NT2/D1 (cell line): ENCODE measurements around the gene RBM48.

Experiments used
- DNase-seq: peaks from one replicate; pipeline ENCODE4 v3.0.0-alpha.2; 2011; ENCODE audit warnings: low read depth, low spot score
- H3K27me3 ChIP-seq: 2 replicates; pipeline ENCODE4 v1.6.0; 2011; ENCODE audit warnings: mild to moderate bottlenecking; ENCODE audit not compliant: insufficient read length, insufficient read depth
- H3K36me3 ChIP-seq: 2 replicates; pipeline ENCODE4 v1.6.1; 2011; ENCODE audit warnings: mild to moderate bottlenecking, low read length, mixed read lengths; ENCODE audit not compliant: insufficient read depth, insufficient read length
- H3K4me1 ChIP-seq: 2 replicates; pipeline ENCODE4 v1.5.1; 2011; ENCODE audit not compliant: insufficient read depth, insufficient read length
- H3K4me3 ChIP-seq: 2 replicates; pipeline ENCODE4 v1.5.1; 2011; ENCODE audit warnings: low read depth; ENCODE audit not compliant: insufficient read length
- H3K9ac ChIP-seq: 2 replicates; pipeline ENCODE4 v1.6.0; 2011; ENCODE audit warnings: low read depth; ENCODE audit not compliant: insufficient read length
- H3K9me3 ChIP-seq: 2 replicates; pipeline ENCODE4 v1.5.1; 2011; ENCODE audit warnings: mild to moderate bottlenecking, low read length; ENCODE audit not compliant: insufficient read depth
- SUZ12 ChIP-seq: IDR thresholded peaks from 2 replicates; pipeline ENCODE4 v1.6.1; 2011; ENCODE audit not compliant: insufficient read length, insufficient read depth; ENCODE audit errors: extremely low read depth
- YY1 ChIP-seq: IDR thresholded peaks from 2 replicates; pipeline ENCODE4 v1.6.1; 2011; ENCODE audit not compliant: insufficient read length, insufficient read depth
- ZNF274 ChIP-seq: IDR thresholded peaks from 2 replicates; pipeline ENCODE4 v1.6.1; 2011; ENCODE audit warnings: mild to moderate bottlenecking, low read depth, low read length

The RBM48 gene

DNA sequence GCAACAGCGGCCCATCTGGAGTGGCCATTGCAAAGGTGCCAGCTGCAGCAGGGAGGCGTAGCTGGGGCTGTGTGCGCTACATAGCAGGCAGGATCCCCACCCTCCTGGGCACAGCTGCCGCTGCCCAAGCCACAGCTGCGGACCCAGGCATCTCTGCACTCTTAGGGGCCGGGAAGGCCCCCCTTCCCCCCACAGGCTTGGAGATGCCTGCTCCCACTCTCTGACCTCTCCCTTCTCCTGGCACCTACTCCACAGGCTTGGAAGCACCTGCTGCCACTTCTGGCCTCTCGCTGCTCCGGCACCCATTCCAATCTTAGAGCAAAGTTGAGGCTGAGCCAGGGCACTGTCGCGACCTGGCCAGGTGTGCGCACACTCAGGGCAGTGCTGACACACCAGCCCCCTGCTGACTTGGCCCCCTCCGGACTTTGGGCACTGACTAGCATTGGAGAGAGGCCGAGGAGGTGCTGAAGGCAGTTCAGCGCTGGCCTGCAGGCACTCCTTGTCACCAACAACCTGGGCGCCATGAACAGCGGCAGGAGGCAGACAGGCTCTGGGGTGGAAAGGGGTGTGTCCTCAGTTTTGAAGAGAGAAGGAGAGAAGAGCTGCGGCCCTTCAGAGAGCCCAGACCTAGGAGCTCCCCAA, 18.4 kb downstream of the RBM48 start:
- H3K9ac ChIP-seq, result no peak overlapping the region
- DNase-seq, result no peak
- no peaks in the 10 kb centered on the region for H3K4me1 ChIP-seq
- no peaks in the 10 kb centered on the region for H3K9me3 ChIP-seq
- no peaks in the 10 kb centered on the region for H3K27me3 ChIP-seq
- no peak overlapping the region for H3K4me3 ChIP-seq
- TF ChIP-seq SUZ12, result no peak
- TF ChIP-seq ZNF274, result no peak
- no peak for TF ChIP-seq YY1
- no peaks in the 10 kb centered on the region for H3K36me3 ChIP-seq

GRCh38 chr7:92547579-92547978, 19.0 kb downstream of the RBM48 start:
- no peak overlapping the region for H3K4me3 ChIP-seq
- no peak overlapping the region for H3K9ac ChIP-seq
- DNase-seq, result no peak
- no peak for TF ChIP-seq YY1
- TF ChIP-seq ZNF274, result no peak
- no peak for TF ChIP-seq SUZ12
- H3K4me1 ChIP-seq, result no peaks in the 10 kb centered on the region
- H3K9me3 ChIP-seq, result no peaks in the 10 kb centered on the region
- H3K27me3 ChIP-seq, result no peaks in the 10 kb centered on the region
- no peaks in the 10 kb centered on the region for H3K36me3 ChIP-seq

- TF ChIP-seq ZNF274 (no peak), YY1 (no peak), SUZ12 (no peak)
- H3K36me3 ChIP-seq, result no peaks in the 10 kb centered on the region
Observed at GRCh38 chr7:92550194-92550593, 21.6 kb downstream of the RBM48 start.

DNA sequence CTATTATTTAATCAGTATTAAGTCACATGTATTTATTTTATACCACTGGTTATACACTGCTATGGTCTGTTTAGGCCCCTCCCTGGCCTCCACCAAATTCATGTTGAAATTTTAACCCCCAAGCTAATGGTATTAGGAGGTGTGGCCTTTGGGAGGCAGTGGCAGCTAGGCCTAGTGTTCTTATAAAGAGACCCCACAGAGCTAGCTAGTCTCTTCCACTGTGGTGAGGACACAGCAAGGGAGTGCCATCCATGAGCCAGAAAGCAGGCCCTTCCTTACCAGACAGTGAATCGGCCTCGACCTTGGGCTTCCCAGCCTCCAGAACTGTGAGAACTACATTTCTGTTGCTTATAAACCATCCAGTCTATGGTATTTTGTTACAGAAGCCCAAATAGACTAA, 28.7 kb downstream of the RBM48 start:
- no peak for DNase-seq
- Histone ChIP-seq H3K9ac (no peak overlapping the region), H3K4me1 (no peaks in the 10 kb centered on the region), H3K27me3 (no peaks in the 10 kb centered on the region), H3K9me3 (no peaks in the 10 kb centered on the region), H3K36me3 (peaks cover 18% of the 10 kb centered on the region), H3K4me3 (no peak overlapping the region)
- no peak for TF ChIP-seq YY1
- TF ChIP-seq ZNF274, result no peak
- no peak for TF ChIP-seq SUZ12

More at GRCh38 chr7:92550194-92550593, 21.6 kb downstream of the RBM48 start:
- Histone ChIP-seq H3K27me3 (no peaks in the 10 kb centered on the region), H3K4me1 (no peaks in the 10 kb centered on the region), H3K9ac (no peak overlapping the region), H3K9me3 (no peaks in the 10 kb centered on the region), H3K4me3 (no peak overlapping the region)
- DNase-seq, result no peak

DNA sequence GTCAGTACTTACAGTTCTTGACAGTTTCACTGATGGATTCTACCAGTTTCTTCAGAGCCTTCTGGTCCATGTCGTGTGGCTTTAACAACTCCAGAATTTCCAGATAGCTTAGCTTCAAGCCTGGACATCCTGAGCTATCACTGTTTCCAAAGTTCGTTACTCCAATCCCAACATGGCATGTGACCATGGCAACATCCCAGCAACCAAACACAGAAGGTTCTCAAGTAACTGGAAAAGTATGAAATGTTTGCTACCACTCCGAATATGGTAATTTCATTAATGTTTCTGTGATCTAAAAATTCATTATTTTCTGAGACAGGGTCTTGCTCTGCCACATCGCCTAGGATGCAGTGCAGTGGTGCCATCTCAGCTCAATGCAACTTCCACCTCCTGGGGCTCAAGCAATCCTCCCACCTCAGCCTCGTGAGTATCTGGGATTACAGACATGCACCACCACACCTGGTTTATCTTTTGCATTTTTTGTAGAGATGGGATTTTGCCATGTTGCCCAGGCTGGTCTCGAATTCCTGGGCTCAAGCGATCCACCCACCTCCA, 29.3 kb downstream of the RBM48 start:
- Histone ChIP-seq H3K4me1 (no peaks in the 10 kb centered on the region), H3K36me3 (peaks cover 22% of the 10 kb centered on the region), H3K4me3 (no peak overlapping the region), H3K27me3 (no peaks in the 10 kb centered on the region), H3K9ac (no peak overlapping the region), H3K9me3 (no peaks in the 10 kb centered on the region)
- DNase-seq, result no peak
- TF ChIP-seq SUZ12, result no peak
- no peak for TF ChIP-seq ZNF274
- TF ChIP-seq YY1, result no peak

DNA sequence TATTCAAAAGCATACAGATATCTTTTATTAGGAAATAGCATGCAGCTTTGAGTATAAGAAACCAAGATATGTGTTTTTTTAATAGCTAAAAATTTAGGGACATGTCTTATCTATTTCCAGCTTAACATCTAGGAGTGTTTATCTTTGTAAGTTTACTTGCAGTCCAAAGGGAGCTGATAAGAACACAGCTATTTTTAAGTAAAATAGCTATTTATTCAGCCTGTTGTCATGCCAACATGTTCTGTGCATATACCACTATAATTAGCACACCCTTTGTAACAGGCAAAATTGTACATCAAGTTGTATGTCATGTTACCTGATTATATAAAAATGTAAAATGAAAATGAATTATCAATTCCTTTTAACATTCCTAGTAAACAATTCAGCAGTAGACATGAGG, 32.0 kb downstream of the RBM48 start:
- no peaks in the 10 kb centered on the region for H3K4me1 ChIP-seq
- TF ChIP-seq YY1 (no peak), ZNF274 (no peak), SUZ12 (no peak)
- no peak for DNase-seq
- H3K4me3 ChIP-seq, result no peak overlapping the region
- no peaks in the 10 kb centered on the region for H3K9me3 ChIP-seq
- peaks cover 25% of the 10 kb centered on the region for H3K36me3 ChIP-seq
- H3K27me3 ChIP-seq, result no peaks in the 10 kb centered on the region
- H3K9ac ChIP-seq, result no peak overlapping the region

DNA sequence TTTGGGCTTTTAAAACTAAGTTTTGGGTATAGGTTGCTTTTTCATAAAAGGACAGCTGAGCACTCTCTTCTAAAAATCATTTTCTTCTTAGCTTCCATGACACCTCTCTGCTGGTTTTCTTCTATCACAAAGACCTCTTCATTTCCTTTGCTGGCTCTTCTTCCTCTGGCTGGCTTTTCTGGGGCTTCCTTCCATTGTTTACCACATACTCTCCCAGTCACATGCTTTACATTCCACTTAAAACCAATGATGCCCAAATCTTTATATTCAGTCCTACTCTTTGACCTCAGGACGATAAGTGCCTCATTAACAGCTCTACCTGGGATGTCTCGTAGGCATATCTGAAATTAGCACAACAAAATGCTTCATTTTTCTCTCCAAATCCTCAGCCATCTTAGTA, 34.8 kb downstream of the RBM48 start:
- TF ChIP-seq YY1 (no peak), SUZ12 (no peak), ZNF274 (no peak)
- H3K4me3 ChIP-seq, result no peak overlapping the region
- peak; percentile 20 for DNase-seq
- H3K9me3 ChIP-seq, result no peaks in the 10 kb centered on the region
- H3K9ac ChIP-seq, result no peak overlapping the region
- H3K27me3 ChIP-seq, result no peaks in the 10 kb centered on the region
- H3K4me1 ChIP-seq, result no peaks in the 10 kb centered on the region
- peaks cover 42% of the 10 kb centered on the region for H3K36me3 ChIP-seq
